Omental fat pad (tissue), 4 donors: ENCODE results near the gene NTM. TPM values are rescaled to one million over a fixed set of nuclear protein-coding genes. Genes with fewer than 3 reads are reported as not detected.

Experiments used
- ATAC-seq: fragments of 150-250 bp; one replicate; pipeline ENCODE4 v1.9.1; 2016; ENCODE audit warnings: mild to moderate bottlenecking, moderate library complexity; ENCODE audit not compliant: low FRiP score
- DNase-seq: peaks from one replicate; pipeline ENCODE4 v3.0.0-alpha.2; 2019; ENCODE audit warnings: low spot score
- total RNA-seq, 4 donors: library from RNA; depleted of rRNA; stranded (reverse); fragments of >200 nt; gene quantifications; one replicate each; pipeline ENCODE4 v1.1.0, GENCODE V29; 2016
- TF ChIP-seq, protein P1 (sequence below), 3 donors: fragments of 450-650 bp; IDR thresholded peaks; one replicate each; pipeline ENCODE4 v1.5.1; 2016 to 2017; ENCODE audit warnings: antibody characterized with exemption in 3 of 3, mild to moderate bottlenecking in 3 of 3, moderate library complexity in 2 of 3

Gene NTM
- total RNA-seq, 4 donors from 2014 or later = 0.56 to 5.5 (median 2.4) TPM

DNA sequence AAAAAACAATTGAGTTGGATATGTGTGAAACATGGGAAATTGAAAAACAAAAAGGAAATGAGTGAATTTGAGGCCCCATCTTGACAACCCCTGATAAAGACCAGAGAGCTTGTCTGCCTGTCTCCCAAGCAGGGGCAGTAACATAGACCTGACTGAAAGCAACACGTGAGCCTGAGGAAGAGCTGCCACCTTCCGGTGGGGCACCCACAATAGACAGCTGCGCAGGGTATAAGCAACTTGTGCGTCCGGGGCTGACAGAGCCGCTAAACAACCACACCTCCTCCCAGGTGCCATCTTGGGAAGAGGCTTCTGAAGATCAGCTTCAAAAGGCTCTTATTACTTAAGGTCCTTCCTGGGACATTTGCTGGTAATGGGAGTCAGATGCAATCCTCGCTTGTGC is 166.8 kb downstream of the NTM start:
- no peak for DNase-seq
- no peak for ATAC-seq
- TF ChIP-seq, protein P1, sequence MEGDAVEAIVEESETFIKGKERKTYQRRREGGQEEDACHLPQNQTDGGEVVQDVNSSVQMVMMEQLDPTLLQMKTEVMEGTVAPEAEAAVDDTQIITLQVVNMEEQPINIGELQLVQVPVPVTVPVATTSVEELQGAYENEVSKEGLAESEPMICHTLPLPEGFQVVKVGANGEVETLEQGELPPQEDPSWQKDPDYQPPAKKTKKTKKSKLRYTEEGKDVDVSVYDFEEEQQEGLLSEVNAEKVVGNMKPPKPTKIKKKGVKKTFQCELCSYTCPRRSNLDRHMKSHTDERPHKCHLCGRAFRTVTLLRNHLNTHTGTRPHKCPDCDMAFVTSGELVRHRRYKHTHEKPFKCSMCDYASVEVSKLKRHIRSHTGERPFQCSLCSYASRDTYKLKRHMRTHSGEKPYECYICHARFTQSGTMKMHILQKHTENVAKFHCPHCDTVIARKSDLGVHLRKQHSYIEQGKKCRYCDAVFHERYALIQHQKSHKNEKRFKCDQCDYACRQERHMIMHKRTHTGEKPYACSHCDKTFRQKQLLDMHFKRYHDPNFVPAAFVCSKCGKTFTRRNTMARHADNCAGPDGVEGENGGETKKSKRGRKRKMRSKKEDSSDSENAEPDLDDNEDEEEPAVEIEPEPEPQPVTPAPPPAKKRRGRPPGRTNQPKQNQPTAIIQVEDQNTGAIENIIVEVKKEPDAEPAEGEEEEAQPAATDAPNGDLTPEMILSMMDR (IDR thresholded peaks at IDR 0.05) = no peak

DNA sequence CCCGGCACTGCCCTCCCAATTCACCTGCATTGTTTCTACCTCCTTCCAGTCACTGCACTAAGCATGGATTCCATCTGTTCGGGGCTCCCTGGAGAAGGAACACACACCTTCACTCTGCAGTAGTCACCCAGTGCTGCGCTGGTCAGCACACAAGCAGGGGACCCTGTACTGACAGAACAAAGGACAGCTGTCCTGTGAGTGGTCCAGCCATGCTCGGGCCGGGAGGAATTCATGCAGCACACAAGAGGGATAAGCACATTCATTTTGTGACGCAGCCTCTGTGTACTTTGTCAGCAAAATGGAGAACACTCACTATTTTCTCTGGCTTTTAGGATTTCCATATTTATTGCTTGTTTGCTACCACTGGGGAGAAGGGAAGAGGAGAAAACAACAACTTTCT is 167.3 kb downstream of the NTM start:
- ATAC-seq (no peak), DNase-seq (no peak)
- TF ChIP-seq, protein P1 (IDR thresholded peaks at IDR 0.05) = no peak

DNA sequence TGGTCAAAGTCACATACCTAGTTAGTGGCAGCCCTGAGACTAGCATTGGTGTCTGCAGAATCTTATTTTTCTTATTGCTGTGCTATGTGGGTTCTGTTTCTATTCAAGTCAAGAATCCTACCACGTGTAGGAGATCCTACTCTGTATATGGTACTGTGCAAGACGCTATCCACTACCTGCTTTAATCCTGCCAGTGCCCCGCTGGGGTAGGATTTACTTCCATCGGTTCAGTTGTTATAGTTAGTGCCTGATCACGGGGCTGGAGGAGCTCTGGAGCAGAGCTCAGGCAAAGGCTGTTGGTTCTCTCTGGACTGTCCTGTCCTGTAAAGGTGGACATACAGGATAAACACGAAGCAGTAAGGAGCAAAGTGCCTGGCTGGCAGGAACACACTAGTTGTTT is 167.9 kb downstream of the NTM start:
- no peak for DNase-seq
- TF ChIP-seq, protein P1 (IDR thresholded peaks at IDR 0.05) = no peak
- ATAC-seq = no peak

DNA sequence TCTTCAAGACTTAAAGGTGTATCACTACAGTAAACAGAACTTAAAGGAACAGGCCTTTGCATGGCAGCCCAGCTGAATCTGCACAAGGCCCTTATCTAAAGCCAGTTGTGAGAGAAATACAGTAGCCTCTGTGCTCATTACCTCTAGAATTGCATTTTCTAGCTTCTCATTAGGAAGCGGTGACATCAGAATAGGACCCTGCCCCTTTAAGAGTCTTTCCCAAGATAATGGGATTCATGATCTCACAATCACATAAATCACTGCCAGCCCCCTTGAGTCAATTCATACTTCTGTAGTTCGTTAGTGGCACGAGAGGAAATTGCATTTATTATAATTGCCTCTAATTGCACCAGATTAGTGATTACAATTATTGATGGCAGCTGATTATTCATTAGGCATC is 170.3 kb downstream of the NTM start:
- TF ChIP-seq, protein P1 (IDR thresholded peaks at IDR 0.05) = no peak
- no peak for ATAC-seq
- no peak for DNase-seq

DNA sequence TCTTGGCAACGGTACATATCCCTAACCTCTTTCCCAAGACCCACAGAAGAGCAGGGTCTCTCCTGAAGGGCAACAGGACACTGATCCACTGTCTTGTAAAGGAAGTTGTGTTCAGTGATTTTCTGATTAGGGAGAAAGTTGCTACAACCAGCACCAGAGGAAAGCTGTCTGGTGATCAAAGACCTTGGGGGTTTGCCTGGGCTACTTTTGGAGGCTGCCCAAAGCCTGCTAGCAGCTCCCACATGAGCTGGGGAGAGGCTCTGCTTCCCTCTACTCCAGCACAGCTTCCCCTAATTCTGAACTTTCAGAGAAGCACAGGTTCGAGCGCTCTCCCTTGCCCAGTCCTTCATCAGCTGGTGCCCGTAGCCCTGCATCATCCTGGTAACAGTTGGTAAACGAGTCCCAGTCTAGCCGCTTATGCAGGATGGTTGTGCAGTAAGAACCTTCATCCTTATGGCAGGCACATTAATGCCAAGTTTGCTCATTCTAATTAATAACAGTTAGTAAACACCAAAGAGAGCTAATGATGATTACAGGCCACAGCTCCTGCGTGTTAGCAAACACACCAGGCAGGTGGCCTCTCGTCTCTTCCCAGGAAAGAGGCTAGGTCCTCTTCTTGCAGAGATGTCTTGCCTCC is 173.1 kb downstream of the NTM start:
- no peak for ATAC-seq

DNA sequence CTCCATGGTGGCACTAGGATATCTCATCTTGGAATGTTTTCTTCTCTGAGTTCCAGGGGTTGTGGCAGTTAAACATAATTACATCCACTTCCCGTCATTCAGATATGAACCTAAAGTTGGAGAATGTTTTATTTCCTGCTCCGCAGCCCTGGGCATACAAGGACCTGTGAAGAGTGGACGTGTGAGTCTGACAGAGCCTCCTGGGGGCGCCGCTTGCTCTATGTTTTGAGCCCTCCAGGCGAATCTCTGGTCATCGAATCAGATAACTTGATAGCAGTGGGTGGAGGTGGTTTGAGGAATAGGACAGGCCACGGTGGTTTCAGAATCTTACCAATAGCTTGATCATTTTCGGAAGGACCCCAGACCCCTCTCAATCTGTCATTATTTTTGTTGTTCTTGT is 174.2 kb downstream of the NTM start:
- ATAC-seq = no peak
- TF ChIP-seq, protein P1 (IDR thresholded peaks at IDR 0.05) = no peak
- DNase-seq = no peak

More for the DNA sequence above, 173.1 kb downstream of the NTM start:
- TF ChIP-seq, protein P1 (IDR thresholded peaks at IDR 0.05) = no peak
- DNase-seq = no peak

DNA sequence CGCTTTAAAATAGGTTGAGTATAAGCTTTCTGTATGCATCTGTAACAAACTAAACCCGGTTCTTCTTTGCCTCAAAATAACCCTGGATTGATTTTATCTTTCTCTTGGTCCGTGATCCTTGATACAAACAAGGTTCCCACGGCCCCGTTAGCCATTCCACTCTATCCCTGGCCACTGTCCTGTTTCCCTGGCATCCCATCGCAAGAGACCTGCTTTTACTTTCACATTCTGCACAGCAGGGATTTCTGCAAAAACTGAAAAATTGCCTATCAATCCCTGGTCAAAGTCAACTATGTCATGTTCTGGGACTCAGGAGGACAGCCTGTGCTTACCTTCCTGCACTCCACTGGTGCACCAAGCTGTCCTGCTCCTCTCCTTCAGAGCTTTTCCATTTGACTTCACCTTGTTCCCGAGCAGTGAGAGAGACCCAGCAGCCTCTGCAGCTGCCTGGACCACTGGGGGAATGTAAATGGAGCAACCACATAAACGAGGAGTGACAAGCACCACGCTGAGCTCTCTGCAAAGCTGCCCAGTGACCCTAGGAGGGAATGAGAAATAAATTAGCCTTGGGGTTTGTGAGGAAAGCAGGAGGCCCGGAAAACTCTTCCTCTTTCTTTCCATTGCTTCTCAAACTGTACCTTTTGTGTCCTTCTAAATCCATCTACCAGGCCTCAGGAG is 175.9 kb downstream of the NTM start:
- ATAC-seq = no peak
- TF ChIP-seq, protein P1 (IDR thresholded peaks at IDR 0.05) = no peak
- no peak for DNase-seq
